Measurements from ENCODE around the gene C2orf72.

C2orf72 gene

DNA sequence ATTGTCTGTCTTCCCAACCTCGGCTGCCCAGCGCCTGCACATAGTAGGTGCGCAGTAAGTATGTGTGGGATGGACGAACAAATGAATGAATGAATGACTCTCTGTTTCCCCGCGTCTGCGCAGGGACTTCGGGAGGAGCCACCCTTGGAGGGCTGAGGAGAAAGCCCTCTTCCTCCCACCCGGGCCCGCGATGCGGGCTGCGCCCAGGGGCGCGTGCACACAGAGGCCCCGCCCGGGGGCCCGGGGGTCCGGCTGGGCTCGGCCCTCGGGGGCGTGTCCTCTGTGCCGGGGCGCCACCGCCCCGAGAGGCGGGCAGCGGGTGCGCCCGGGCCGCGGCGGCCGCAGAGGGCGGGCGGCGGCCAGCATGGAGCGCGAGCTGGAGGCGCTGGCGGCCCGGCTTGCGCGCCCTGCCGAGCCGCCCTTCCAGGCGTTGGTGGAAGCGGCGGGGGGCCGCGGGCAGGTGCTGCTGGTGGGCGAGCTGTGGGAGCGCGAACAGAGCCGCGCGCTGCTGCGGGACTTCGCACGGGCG, at the start of gene C2orf72:
Gene C2orf72 (plus strand): TSS at position 322 of the 529 bp plus-strand sequence. CDS start 43 bp downstream, at position 365.
- POLR2A ChIA-PET = no interaction called here
- TF ChIP-seq, protein P1, sequence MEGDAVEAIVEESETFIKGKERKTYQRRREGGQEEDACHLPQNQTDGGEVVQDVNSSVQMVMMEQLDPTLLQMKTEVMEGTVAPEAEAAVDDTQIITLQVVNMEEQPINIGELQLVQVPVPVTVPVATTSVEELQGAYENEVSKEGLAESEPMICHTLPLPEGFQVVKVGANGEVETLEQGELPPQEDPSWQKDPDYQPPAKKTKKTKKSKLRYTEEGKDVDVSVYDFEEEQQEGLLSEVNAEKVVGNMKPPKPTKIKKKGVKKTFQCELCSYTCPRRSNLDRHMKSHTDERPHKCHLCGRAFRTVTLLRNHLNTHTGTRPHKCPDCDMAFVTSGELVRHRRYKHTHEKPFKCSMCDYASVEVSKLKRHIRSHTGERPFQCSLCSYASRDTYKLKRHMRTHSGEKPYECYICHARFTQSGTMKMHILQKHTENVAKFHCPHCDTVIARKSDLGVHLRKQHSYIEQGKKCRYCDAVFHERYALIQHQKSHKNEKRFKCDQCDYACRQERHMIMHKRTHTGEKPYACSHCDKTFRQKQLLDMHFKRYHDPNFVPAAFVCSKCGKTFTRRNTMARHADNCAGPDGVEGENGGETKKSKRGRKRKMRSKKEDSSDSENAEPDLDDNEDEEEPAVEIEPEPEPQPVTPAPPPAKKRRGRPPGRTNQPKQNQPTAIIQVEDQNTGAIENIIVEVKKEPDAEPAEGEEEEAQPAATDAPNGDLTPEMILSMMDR (IDR thresholded peaks at IDR 0.05; ENCODE audit: control extremely low read depth, extremely low read depth, low read depth, missing control alignments) = no peak
- CTCF ChIA-PET = interaction anchor here (1.1 kb wide), 1 partner anchor 143 kb away, joined by 3 read pairs; no protein-coding TSS in a partner anchor
- DNase-seq (ENCODE audit: extremely low spot score) = peak; percentile 44

DNA sequence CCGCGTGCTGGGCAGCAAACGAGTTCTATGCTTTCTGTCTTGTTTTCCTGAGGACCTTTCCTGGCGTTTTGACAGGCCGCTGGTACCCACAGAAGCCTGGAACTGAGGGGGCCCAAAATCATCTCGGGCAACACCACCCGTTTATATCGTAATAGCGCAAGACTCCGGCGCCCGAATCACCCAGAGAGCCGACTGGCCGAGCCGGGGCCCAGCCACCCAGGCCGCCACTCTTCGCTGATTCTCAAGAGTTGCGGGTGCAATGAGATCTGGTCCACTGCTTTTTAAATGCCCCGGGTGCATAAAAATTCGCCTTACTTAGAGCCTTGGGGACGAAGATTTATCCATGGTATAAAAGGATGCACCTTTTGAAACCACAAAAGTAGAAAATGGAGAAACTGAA, 47.6 kb upstream of the C2orf72 start:
- TF ChIP-seq, protein P1 (IDR thresholded peaks at IDR 0.05; ENCODE audit: control extremely low read depth, extremely low read depth, low read depth, missing control alignments) = no peak
- ChIA-PET CTCF (interaction anchor here (6.5 to 14.2 kb wide), 3 partner anchors 63 to 167 kb away, joined by 64 to 256 read pairs (median 242); partner anchors contain the start of gene GPR55), POLR2A (no interaction called here)
- no peak for DNase-seq (ENCODE audit: extremely low spot score)

DNA sequence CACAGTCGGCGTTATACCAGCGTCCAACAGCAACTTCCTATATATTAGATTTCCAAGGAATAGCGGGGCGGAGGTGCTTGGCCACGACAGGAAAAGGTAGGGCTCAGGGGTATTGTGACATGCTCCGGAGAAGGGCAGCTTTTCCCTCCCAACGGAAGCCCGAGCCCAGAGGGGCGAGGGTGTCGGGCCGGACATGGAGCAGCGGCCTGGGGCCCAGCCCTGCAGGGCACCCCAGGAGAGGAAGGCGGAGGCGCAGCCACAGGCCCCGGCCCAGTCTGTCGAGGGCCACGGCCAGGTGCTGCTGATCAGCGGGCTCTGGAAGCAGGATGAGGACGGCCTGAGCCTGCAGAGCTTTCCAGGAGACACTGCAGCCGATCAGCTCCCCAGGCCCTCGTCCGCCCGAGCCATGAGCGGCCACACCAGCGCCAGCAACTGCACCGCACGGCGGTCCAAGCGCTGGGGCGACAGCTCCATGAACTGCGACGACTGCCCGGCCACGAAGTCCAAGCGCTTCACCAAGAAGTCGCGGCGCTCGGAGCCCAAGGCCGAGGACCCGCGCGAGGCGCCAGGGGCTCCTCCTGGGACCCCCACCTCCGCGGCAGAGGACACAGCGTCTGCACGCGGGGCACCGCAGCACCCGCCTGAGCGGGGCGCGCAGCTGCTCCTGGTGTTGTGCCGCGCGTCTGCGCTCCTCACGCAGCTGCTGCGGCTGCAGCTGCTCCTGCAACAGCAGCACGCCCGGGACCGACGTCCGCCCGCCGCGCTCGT, 47.0 kb upstream of the C2orf72 start:
- TF ChIP-seq, protein P1 (IDR thresholded peaks at IDR 0.05; ENCODE audit: control extremely low read depth, extremely low read depth, low read depth, missing control alignments) = no peak
- no peak for DNase-seq (ENCODE audit: extremely low spot score)
- ChIA-PET POLR2A (no interaction called here), CTCF (interaction anchor here (1.0 to 14.2 kb wide), 2 partner anchors 88 to 143 kb away, joined by 3 to 256 read pairs; no protein-coding TSS in a partner anchor)

DNA sequence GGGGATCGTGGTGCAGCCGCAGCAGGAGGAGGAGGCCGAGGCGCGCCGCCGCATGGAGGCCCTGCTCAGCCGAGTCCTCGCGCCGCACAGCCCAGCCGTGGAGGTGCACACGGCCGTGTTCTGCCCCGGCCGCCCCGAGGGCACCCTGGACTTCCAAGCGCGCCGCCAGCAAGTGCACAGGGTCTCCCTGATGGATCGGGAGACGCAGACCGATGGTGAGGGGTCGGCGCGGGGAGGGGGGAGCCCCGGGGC, 46.5 kb upstream of the C2orf72 start:
- ChIA-PET CTCF (interaction anchor here (1.0 to 14.2 kb wide), 3 partner anchors 89 to 166 kb away, joined by 3 to 256 read pairs (median 5); no protein-coding TSS in a partner anchor), POLR2A (no interaction called here)
- no peak for DNase-seq (ENCODE audit: extremely low spot score)
- TF ChIP-seq, protein P1 (IDR thresholded peaks at IDR 0.05; ENCODE audit: control extremely low read depth, extremely low read depth, low read depth, missing control alignments) = no peak

DNA sequence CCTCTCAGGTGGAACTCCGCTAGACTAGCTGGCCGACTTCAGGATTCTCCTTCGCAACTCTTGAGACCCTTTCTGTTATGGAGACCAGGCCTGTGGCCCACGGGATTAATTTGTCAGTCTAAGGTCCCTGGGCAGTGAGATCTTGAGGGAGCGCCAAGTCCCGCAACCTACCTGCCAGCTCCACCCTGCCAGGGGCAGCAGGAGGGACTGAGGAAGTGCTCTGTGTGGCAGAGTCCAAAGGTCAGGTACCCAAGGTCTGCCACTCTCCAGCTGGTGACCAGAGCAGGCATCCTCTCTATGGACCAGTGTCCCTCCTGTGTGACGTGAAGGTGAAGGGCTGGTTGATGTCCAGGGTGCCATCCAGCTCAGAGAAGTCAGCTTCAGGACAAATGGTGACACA, 45.7 kb upstream of the C2orf72 start:
- CTCF ChIA-PET = interaction anchor here (0.8 to 14.2 kb wide), 7 partner anchors 35 to 167 kb away, joined by 3 to 256 read pairs (median 5); no protein-coding TSS in a partner anchor
- POLR2A ChIA-PET = interaction anchor here (0.6 kb wide), 1 partner anchor 144 kb away, joined by 6 read pairs; no protein-coding TSS in a partner anchor
- DNase-seq (ENCODE audit: extremely low spot score) = no peak
- TF ChIP-seq, protein P1 (IDR thresholded peaks at IDR 0.05; ENCODE audit: control extremely low read depth, extremely low read depth, low read depth, missing control alignments) = no peak

DNA sequence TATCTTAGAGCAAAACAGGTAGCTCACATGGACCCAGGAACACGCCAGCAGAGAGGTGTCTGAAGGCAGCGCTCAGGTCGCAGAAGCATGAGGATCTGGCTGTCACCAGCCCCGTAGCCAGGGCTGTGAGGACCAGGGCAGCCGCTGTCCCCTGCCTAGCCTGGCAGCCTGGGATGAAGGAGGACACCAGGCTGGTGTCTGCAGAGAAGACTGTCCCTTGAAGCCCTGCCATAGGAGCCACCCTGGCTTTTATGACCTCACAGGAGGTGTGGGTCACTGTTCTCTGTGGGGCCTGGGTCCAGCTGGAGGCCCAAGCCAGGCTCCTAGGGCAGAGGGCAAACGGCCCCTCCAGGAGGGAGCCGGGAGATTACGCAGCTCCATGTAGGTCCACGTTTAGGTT, 41.5 kb upstream of the C2orf72 start, which contains the start of gene SPATA3:
Gene SPATA3 (plus strand): TSS at position 301 of the 400 bp plus-strand sequence. CDS start 113 bp downstream, outside the sequence.
- DNase-seq (ENCODE audit: extremely low spot score) = no peak
- ChIA-PET POLR2A (no interaction called here), CTCF (interaction anchor here (1.0 to 2.3 kb wide), 6 partner anchors 9 to 172 kb away, joined by 3 to 16 read pairs (median 3); no protein-coding TSS in a partner anchor)
- TF ChIP-seq, protein P1 (IDR thresholded peaks at IDR 0.05; ENCODE audit: control extremely low read depth, extremely low read depth, low read depth, missing control alignments) = no peak

Data from GM10248 (cell line).